ENCODE results near the gene MASP2.

The MASP2 gene

GRCh38 chr1:10989095-10989494 is 57.9 kb downstream of the MASP2 start:
- H3K4me3 ChIP-seq (ENCODE audit: control insufficient read depth, low read depth, low read length): no peak overlapping the region
- no peak for TF ChIP-seq CTCF (conservative IDR thresholded peaks at IDR 0.05; ENCODE audit: control insufficient read depth, insufficient read depth, low read depth, low read length)
- DNase-seq (ENCODE audit: low read depth): no peak

GRCh38 chr1:10987840-10988417 is 59.1 kb downstream of the MASP2 start:
- no peak for TF ChIP-seq CTCF (conservative IDR thresholded peaks at IDR 0.05; ENCODE audit: control insufficient read depth, insufficient read depth, low read depth, low read length)

GRCh38 chr1:10986525-10986890 is 60.5 kb downstream of the MASP2 start:
- no peak for DNase-seq (ENCODE audit: low read depth)
- TF ChIP-seq CTCF (conservative IDR thresholded peaks at IDR 0.05; ENCODE audit: control insufficient read depth, insufficient read depth, low read depth, low read length): no peak
- no peak overlapping the region for H3K4me3 ChIP-seq (ENCODE audit: control insufficient read depth, low read depth, low read length)

More at GRCh38 chr1:10987840-10988417, 59.1 kb downstream of the MASP2 start:
- no peak overlapping the region for H3K4me3 ChIP-seq (ENCODE audit: control insufficient read depth, low read depth, low read length)
- DNase-seq (ENCODE audit: low read depth): no peak

- peak; percentile 56 for DNase-seq (ENCODE audit: low read depth)
- H3K4me3 ChIP-seq (ENCODE audit: control insufficient read depth, low read depth, low read length): no peak overlapping the region
- no peak for TF ChIP-seq CTCF (conservative IDR thresholded peaks at IDR 0.05; ENCODE audit: control insufficient read depth, insufficient read depth, low read depth, low read length)
These were observed 66.0 kb downstream of the MASP2 start for GRCh38 chr1:10980841-10981727.

GRCh38 chr1:10980094-10980577 is 66.9 kb downstream of the MASP2 start:
- DNase-seq (ENCODE audit: low read depth): peak; percentile 33
- TF ChIP-seq CTCF (conservative IDR thresholded peaks at IDR 0.05; ENCODE audit: control insufficient read depth, insufficient read depth, low read depth, low read length): peak; percentile 11

GRCh38 chr1:10979483-10979920 is 67.5 kb downstream of the MASP2 start:
- no peak overlapping the region for H3K4me3 ChIP-seq (ENCODE audit: control insufficient read depth, low read depth, low read length)
- no peak for TF ChIP-seq CTCF (conservative IDR thresholded peaks at IDR 0.05; ENCODE audit: control insufficient read depth, insufficient read depth, low read depth, low read length)
- no peak for DNase-seq (ENCODE audit: low read depth)

More at GRCh38 chr1:10980094-10980577, 66.9 kb downstream of the MASP2 start:
- no peak overlapping the region for H3K4me3 ChIP-seq (ENCODE audit: control insufficient read depth, low read depth, low read length)
